ENCODE results near the gene CST7. TPM values are rescaled to one million over a fixed set of nuclear protein-coding genes. Genes with fewer than 3 reads are reported as not detected.

CST7 gene
- total and polyA plus RNA-seq, 2 experiments from 2014 or later = not detected

GRCh38 chr20:24909086-24909780, 39.8 kb upstream of the CST7 start:
- H3K4me3 ChIP-seq = no peak overlapping the region
- Mint-ChIP-seq H3K4me3 (no peak overlapping the region), H3K27ac (no peak overlapping the region), H3K9me3 (peaks cover 37% of the 10 kb centered on the region), H3K4me1 (peaks cover 8% of the 10 kb centered on the region), H3K27me3 (ENCODE audit: insufficient read depth, low read depth, poor library complexity) (peaks cover 10% of the 10 kb centered on the region), H3K36me3 (ENCODE audit: low read depth) (no peaks in the 10 kb centered on the region; the same call in 2 of the 3 replicates)
- no peaks in the 10 kb centered on the region for H3K27me3 ChIP-seq (ENCODE audit: insufficient read depth)
- H3F3A ChIP-seq (replicated peaks; ENCODE audit: low read depth) = no peaks in the 10 kb centered on the region
- H2AFZ ChIP-seq = no peak overlapping the region
- DNase-seq (ENCODE audit: low spot score) = no peak
- no peaks in the 10 kb centered on the region for H3K9me2 ChIP-seq (ENCODE audit: insufficient read depth)
- H4K20me1 ChIP-seq (replicated peaks; ENCODE audit: insufficient read depth) = no peaks in the 10 kb centered on the region
- no peaks in the 10 kb centered on the region for H3K79me2 ChIP-seq (replicated peaks; ENCODE audit: insufficient read depth)
- H3K27ac ChIP-seq (ENCODE audit: low read depth) = no peak overlapping the region
- TF ChIP-seq STAT1 (IDR thresholded peaks at IDR 0.05; ENCODE audit: unreplicated experiment) (no peak), ETS1 (IDR thresholded peaks at IDR 0.05) (no peak), ZNF331 (CRISPR knock-in tag; IDR thresholded peaks at IDR 0.05; ENCODE audit: low read depth) (no peak), JUNB (IDR thresholded peaks at IDR 0.05; ENCODE audit: unreplicated experiment) (no peak), POLR2AphosphoS5 (IDR thresholded peaks at IDR 0.05; ENCODE audit: low read depth) (no peak)
- TF ChIP-seq, protein P1, sequence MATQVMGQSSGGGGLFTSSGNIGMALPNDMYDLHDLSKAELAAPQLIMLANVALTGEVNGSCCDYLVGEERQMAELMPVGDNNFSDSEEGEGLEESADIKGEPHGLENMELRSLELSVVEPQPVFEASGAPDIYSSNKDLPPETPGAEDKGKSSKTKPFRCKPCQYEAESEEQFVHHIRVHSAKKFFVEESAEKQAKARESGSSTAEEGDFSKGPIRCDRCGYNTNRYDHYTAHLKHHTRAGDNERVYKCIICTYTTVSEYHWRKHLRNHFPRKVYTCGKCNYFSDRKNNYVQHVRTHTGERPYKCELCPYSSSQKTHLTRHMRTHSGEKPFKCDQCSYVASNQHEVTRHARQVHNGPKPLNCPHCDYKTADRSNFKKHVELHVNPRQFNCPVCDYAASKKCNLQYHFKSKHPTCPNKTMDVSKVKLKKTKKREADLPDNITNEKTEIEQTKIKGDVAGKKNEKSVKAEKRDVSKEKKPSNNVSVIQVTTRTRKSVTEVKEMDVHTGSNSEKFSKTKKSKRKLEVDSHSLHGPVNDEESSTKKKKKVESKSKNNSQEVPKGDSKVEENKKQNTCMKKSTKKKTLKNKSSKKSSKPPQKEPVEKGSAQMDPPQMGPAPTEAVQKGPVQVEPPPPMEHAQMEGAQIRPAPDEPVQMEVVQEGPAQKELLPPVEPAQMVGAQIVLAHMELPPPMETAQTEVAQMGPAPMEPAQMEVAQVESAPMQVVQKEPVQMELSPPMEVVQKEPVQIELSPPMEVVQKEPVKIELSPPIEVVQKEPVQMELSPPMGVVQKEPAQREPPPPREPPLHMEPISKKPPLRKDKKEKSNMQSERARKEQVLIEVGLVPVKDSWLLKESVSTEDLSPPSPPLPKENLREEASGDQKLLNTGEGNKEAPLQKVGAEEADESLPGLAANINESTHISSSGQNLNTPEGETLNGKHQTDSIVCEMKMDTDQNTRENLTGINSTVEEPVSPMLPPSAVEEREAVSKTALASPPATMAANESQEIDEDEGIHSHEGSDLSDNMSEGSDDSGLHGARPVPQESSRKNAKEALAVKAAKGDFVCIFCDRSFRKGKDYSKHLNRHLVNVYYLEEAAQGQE (IDR thresholded peaks at IDR 0.05; ENCODE audit: unreplicated experiment) = no peak
- no peaks in the 10 kb centered on the region for H3K4me1 ChIP-seq (ENCODE audit: insufficient read depth)
- H3K36me3 ChIP-seq (ENCODE audit: insufficient read depth) = 0 out of 2 replicates have a peak, but pooled peaks cover 3% of the 10 kb centered on the region
- ATAC-seq = no peak
- no peak overlapping the region for H3K4me2 ChIP-seq

- H3K27ac Mint-ChIP-seq = no peak overlapping the region
- H3K36me3 ChIP-seq (ENCODE audit: insufficient read depth) = 0 out of 2 replicates have a peak, but pooled peaks cover 3% of the 10 kb centered on the region
- no peaks in the 10 kb centered on the region for H4K20me1 ChIP-seq (replicated peaks; ENCODE audit: insufficient read depth)
- no peaks in the 10 kb centered on the region for H3F3A ChIP-seq (replicated peaks; ENCODE audit: low read depth)
- no peaks in the 10 kb centered on the region for H3K4me1 ChIP-seq (ENCODE audit: insufficient read depth)
- no peak for DNase-seq (ENCODE audit: low spot score)
- ATAC-seq = no peak
- peaks cover 37% of the 10 kb centered on the region for H3K9me3 Mint-ChIP-seq
- H3K27ac ChIP-seq (ENCODE audit: low read depth) = no peak overlapping the region
- H3K27me3 ChIP-seq (ENCODE audit: insufficient read depth) = no peaks in the 10 kb centered on the region
- no peak overlapping the region for H2AFZ ChIP-seq
- no peaks in the 10 kb centered on the region for H3K79me2 ChIP-seq (replicated peaks; ENCODE audit: insufficient read depth)
- no peak overlapping the region for H3K4me2 ChIP-seq
- peaks cover 10% of the 10 kb centered on the region for H3K27me3 Mint-ChIP-seq (ENCODE audit: insufficient read depth, low read depth, poor library complexity)
- H3K4me3 Mint-ChIP-seq = no peak overlapping the region
- no peaks in the 10 kb centered on the region; the same call in 2 of the 3 replicates for H3K36me3 Mint-ChIP-seq (ENCODE audit: low read depth)
- H3K4me3 ChIP-seq = no peak overlapping the region
- H3K9me2 ChIP-seq (ENCODE audit: insufficient read depth) = no peaks in the 10 kb centered on the region
- H3K4me1 Mint-ChIP-seq = peaks cover 8% of the 10 kb centered on the region
- no peak for TF ChIP-seq CREB1 (CRISPR knock-in tag; IDR thresholded peaks at IDR 0.05; ENCODE audit: low read depth)
- TF ChIP-seq, protein P1 (IDR thresholded peaks at IDR 0.05; ENCODE audit: unreplicated experiment) = no peak
- no peak for TF ChIP-seq EZH2phosphoT487 (IDR thresholded peaks at IDR 0.05; ENCODE audit: unreplicated experiment)
- no peak for TF ChIP-seq ZNF331 (CRISPR knock-in tag; IDR thresholded peaks at IDR 0.05; ENCODE audit: low read depth)
- TF ChIP-seq, protein P2, sequence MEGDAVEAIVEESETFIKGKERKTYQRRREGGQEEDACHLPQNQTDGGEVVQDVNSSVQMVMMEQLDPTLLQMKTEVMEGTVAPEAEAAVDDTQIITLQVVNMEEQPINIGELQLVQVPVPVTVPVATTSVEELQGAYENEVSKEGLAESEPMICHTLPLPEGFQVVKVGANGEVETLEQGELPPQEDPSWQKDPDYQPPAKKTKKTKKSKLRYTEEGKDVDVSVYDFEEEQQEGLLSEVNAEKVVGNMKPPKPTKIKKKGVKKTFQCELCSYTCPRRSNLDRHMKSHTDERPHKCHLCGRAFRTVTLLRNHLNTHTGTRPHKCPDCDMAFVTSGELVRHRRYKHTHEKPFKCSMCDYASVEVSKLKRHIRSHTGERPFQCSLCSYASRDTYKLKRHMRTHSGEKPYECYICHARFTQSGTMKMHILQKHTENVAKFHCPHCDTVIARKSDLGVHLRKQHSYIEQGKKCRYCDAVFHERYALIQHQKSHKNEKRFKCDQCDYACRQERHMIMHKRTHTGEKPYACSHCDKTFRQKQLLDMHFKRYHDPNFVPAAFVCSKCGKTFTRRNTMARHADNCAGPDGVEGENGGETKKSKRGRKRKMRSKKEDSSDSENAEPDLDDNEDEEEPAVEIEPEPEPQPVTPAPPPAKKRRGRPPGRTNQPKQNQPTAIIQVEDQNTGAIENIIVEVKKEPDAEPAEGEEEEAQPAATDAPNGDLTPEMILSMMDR (conservative IDR thresholded peaks at IDR 0.05; ENCODE audit: low read depth in 2 of 2) = no peak
- no peak for TF ChIP-seq ETS1 (IDR thresholded peaks at IDR 0.05)
- TF ChIP-seq STAT1 (IDR thresholded peaks at IDR 0.05; ENCODE audit: unreplicated experiment) = no peak
- no peak for TF ChIP-seq JUNB (IDR thresholded peaks at IDR 0.05; ENCODE audit: unreplicated experiment)
- TF ChIP-seq POLR2AphosphoS5 (IDR thresholded peaks at IDR 0.05; ENCODE audit: low read depth) = no peak
- no peak for TF ChIP-seq EZH2 (IDR thresholded peaks at IDR 0.05; ENCODE audit: low read depth, unreplicated experiment)
- no peak for TF ChIP-seq ZNF114 (CRISPR knock-in tag; IDR thresholded peaks at IDR 0.05)
- TF ChIP-seq NANOG (IDR thresholded peaks at IDR 0.05; ENCODE audit: borderline replicate concordance) = no peak
Measured at GRCh38 chr20:24909861-24910260, 39.2 kb upstream of the CST7 start.
